ENCODE data around the gene JUNB. TPM values are rescaled to one million over a fixed set of nuclear protein-coding genes. Genes with fewer than 3 reads are reported as not detected.

Gene JUNB
- total and polyA plus RNA-seq, 2 of the 4 experiments (the other 2 are of a cell fraction), result 20.8 to 109 TPM

DNA sequence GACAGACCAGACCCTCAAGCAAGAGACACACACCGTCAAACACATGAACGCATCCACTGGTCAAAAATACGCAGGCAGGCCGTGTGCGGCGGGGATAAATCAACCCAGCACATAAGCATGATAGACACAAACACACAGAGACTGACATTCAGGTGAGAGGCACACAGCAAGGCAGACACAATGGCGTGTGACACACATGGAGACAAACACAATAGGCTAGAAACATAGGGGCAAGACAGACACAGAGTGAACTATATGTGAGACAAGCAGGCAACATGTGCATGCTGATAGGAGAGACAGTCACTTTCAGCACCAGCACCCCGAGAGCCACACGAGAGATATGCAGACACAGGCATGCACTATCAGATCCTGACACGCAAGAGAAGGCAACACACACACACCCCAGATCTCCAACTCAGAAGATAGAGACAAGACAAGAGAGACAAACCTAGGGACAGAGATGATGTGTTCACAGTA is 6.9 kb upstream of the JUNB start:
- peak overlapping the region; percentile 22; the same call in 2 of the 3 replicates for H2BK15ac ChIP-seq (ENCODE audit: low read depth, low read length)
- peak overlapping the region; percentile 88 for H2BK120ac ChIP-seq (ENCODE audit: low read depth, low read length)
- ATAC-seq (ENCODE audit: low read depth), result no peak
- H3K27me3 ChIP-seq (ENCODE audit: control insufficient read depth, insufficient read depth, low read length), result no peaks in the 10 kb centered on the region
- peak overlapping the region; percentile 85 for H3K27ac ChIP-seq (ENCODE audit: insufficient read depth, low read length)
- dilution Hi-C loops (cut with HindIII; ENCODE audit: low sequenced_read_pairs, unreplicated experiment), result no loop called here
- peak overlapping the region; percentile 82 for H3K23ac ChIP-seq (ENCODE audit: low read depth, low read length)
- H3K4me3 ChIP-seq (ENCODE audit: insufficient read depth, low read depth, low read length), result no peak overlapping the region
- peak overlapping the region; percentile 40 for H4K91ac ChIP-seq (ENCODE audit: insufficient read depth, low read depth, low read length)
- TF ChIP-seq CHD1 (IDR thresholded peaks at IDR 0.05; ENCODE audit: low read depth, low read length), result no peak
- TF ChIP-seq MAZ (IDR thresholded peaks at IDR 0.05; ENCODE audit: borderline replicate concordance, low read depth, low read length), result no peak
- no peak for TF ChIP-seq RFX5 (IDR thresholded peaks at IDR 0.05; ENCODE audit: low read depth, low read length)
- TF ChIP-seq BHLHE40 (IDR thresholded peaks at IDR 0.05; ENCODE audit: low read depth, low read length), result no peak
- TF ChIP-seq, protein P1, sequence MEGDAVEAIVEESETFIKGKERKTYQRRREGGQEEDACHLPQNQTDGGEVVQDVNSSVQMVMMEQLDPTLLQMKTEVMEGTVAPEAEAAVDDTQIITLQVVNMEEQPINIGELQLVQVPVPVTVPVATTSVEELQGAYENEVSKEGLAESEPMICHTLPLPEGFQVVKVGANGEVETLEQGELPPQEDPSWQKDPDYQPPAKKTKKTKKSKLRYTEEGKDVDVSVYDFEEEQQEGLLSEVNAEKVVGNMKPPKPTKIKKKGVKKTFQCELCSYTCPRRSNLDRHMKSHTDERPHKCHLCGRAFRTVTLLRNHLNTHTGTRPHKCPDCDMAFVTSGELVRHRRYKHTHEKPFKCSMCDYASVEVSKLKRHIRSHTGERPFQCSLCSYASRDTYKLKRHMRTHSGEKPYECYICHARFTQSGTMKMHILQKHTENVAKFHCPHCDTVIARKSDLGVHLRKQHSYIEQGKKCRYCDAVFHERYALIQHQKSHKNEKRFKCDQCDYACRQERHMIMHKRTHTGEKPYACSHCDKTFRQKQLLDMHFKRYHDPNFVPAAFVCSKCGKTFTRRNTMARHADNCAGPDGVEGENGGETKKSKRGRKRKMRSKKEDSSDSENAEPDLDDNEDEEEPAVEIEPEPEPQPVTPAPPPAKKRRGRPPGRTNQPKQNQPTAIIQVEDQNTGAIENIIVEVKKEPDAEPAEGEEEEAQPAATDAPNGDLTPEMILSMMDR (conservative IDR thresholded peaks at IDR 0.05; ENCODE audit: low read depth, low read length), result no peak
- TF ChIP-seq MAFK (IDR thresholded peaks at IDR 0.05; ENCODE audit: low read depth, low read length), result no peak
- TF ChIP-seq CEBPB (IDR thresholded peaks at IDR 0.05; ENCODE audit: low read depth, low read length), result no peak
- no peak for TF ChIP-seq SMC3 (IDR thresholded peaks at IDR 0.05; ENCODE audit: low read depth, low read length)
- no peak for TF ChIP-seq RCOR1 (IDR thresholded peaks at IDR 0.05; ENCODE audit: insufficient replicate concordance, low read length)
- TF ChIP-seq, protein P2, sequence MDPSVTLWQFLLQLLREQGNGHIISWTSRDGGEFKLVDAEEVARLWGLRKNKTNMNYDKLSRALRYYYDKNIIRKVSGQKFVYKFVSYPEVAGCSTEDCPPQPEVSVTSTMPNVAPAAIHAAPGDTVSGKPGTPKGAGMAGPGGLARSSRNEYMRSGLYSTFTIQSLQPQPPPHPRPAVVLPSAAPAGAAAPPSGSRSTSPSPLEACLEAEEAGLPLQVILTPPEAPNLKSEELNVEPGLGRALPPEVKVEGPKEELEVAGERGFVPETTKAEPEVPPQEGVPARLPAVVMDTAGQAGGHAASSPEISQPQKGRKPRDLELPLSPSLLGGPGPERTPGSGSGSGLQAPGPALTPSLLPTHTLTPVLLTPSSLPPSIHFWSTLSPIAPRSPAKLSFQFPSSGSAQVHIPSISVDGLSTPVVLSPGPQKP (IDR thresholded peaks at IDR 0.05; ENCODE audit: borderline replicate concordance, low read depth, low read length), result no peak
- no peak for TF ChIP-seq POLR2A (IDR thresholded peaks at IDR 0.05; ENCODE audit: low read depth, low read length)
- TF ChIP-seq RAD21 (IDR thresholded peaks at IDR 0.05; ENCODE audit: low read length), result no peak
- TF ChIP-seq, protein P3, sequence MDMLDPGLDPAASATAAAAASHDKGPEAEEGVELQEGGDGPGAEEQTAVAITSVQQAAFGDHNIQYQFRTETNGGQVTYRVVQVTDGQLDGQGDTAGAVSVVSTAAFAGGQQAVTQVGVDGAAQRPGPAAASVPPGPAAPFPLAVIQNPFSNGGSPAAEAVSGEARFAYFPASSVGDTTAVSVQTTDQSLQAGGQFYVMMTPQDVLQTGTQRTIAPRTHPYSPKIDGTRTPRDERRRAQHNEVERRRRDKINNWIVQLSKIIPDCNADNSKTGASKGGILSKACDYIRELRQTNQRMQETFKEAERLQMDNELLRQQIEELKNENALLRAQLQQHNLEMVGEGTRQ (IDR thresholded peaks at IDR 0.05; ENCODE audit: low read depth, low read length), result no peak
- no peak for TF ChIP-seq FOS (IDR thresholded peaks at IDR 0.05; ENCODE audit: low read depth, low read length)
- TF ChIP-seq MXI1 (IDR thresholded peaks at IDR 0.05; ENCODE audit: borderline replicate concordance, low read depth, low read length), result no peak; the same call in 1 of the 2 replicates
- BruUV-seq (replicated peaks), result no TSS peak
- peak overlapping the region; percentile 64 for H2AFZ ChIP-seq (replicated peaks; ENCODE audit: low read length, poor library complexity)
- H4K8ac ChIP-seq (ENCODE audit: low read depth in 2 of 2, low read length in 2 of 2), result peak overlapping the region in 1 of 2 experiments; percentile 79; a peak in 3 of 4 replicates
- peak overlapping the region; percentile 80 for H3K4ac ChIP-seq (ENCODE audit: low read depth, low read length)
- in situ Hi-C loops (cut with MboI; ENCODE audit: low sequenced_read_pairs), result loop anchor here (25.0 kb wide), 1 partner anchor 1053 kb away; no protein-coding TSS in a partner anchor
- H3K9ac ChIP-seq (ENCODE audit: low read depth, low read length), result no peak overlapping the region
- peak overlapping the region; percentile 97 for H2AK9ac ChIP-seq (replicated peaks; ENCODE audit: low read depth, low read length, poor library complexity)
- H3K4me1 ChIP-seq (ENCODE audit: control insufficient read depth, insufficient read depth, low read length), result peaks cover 49% of the 10 kb centered on the region
- intact Hi-C loops (cut with micrococcal nuclease), result no loop called here
- peaks cover 0 to 38% of the 10 kb centered on the region in 2 experiments; a peak in 2 of 4 replicates for H3K79me1 ChIP-seq (ENCODE audit: low read depth in 1 of 2, low read length in 2 of 2)
- peak overlapping the region; percentile 7; the same call in 1 of the 2 replicates for H3K18ac ChIP-seq (ENCODE audit: low read depth, low read length)
- no peak overlapping the region for H3K4me2 ChIP-seq (ENCODE audit: low read depth, low read length)
- no peaks in the 10 kb centered on the region for H3K9me3 ChIP-seq (ENCODE audit: control insufficient read depth, insufficient read depth, low read length)
- peak overlapping the region; percentile 56 for H3K56ac ChIP-seq (ENCODE audit: extremely low read depth, insufficient read depth, low read length)
- peaks cover 30% of the 10 kb centered on the region for H3K9me1 ChIP-seq (ENCODE audit: insufficient read depth, low read length)
- DNase-seq, result peak; percentile 46
- peak overlapping the region; percentile 40 for H3K14ac ChIP-seq (replicated peaks; ENCODE audit: low read depth, low read length)
- ChIA-PET CTCF (no interaction called here), POLR2A (ENCODE audit: unreplicated experiment) (no interaction called here)
- peak overlapping the region; percentile 95 for H2BK5ac ChIP-seq (ENCODE audit: low read depth, low read length, poor library complexity, severe bottlenecking)
- peak overlapping the region; percentile 97 for H2AK5ac ChIP-seq (ENCODE audit: low read depth, low read length)
- H4K20me1 ChIP-seq (ENCODE audit: insufficient read depth, low read length), result peaks cover 3% of the 10 kb centered on the region; the same call in 1 of the 2 replicates
- WGBS, 2 experiments (ENCODE audit: extremely low coverage in 2 of 2, insufficient read length in 1 of 2), result 87% methylated on average over 3 of the region's 10 CpGs; no CpG with 5 or more reads in 1 of the 2 experiments
- H4K5ac ChIP-seq (ENCODE audit: low read depth, low read length), result peak overlapping the region; percentile 77
- no peaks in the 10 kb centered on the region for H3K36me3 ChIP-seq (ENCODE audit: control insufficient read depth, insufficient read depth, low read length)
- peak overlapping the region; percentile 62 for H2BK20ac ChIP-seq (ENCODE audit: low read depth, low read length)

Measured in IMR-90 (cell line).